CD4-positive, alpha-beta T cell treated with Interferon gamma for 1 hour (primary cell): Measurements from ENCODE around the gene PHF21A.
A peak's percentile ranks its signal among the peaks of the same experiment; 100 is the strongest.
"Not testable (repeated sequence)": the region's sequence is repeated elsewhere in the genome, so short reads cannot be mapped to it uniquely, and the experiment has no call there.

Experiments
- DNase-seq: peaks from one replicate; pipeline ENCODE4 v3.0.0-alpha.2; 2020

The PHF21A gene

DNA sequence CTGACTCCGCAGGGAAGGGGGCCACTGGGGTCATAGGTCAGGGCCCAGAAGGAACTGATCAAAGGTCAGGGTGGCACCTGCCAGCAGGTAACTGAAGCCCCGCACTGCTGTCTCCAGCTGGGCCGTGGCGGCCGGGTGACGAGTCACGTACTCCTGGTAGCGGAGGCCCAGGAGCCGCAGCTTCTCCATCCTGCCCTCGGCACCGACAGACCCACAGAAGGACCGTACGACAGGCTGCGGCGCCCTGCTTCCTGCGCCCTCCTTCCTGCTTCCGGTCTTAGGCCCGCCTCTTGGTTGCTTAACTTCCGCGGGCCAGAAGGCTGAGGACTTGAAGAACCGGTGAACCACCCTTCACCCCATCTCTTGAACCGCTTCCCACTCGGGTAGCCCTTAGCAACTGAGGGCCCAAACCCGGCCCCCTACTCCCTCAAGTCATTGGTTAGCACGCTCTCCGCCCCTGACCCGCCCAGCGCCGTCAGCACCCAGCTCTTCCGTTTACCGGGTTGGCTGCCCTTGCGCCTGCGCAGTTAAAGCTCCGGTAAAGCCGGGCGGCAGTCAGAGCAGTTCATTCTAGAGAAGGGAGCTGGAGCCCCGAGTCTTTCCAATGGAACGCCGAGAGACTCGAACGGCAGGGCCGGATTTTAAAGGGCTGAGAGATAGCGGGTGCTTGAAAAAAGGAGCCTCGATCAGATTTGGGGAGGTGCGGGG, 203.5 kb downstream of the PHF21A start, which contains the start of gene PEX16:
Gene PEX16, minus strand, starts transcription at position 255 of the 708 bp plus-strand sequence. Its CDS starts 66 bp downstream, at position 189.
- DNase-seq, result peak; percentile 99

DNA sequence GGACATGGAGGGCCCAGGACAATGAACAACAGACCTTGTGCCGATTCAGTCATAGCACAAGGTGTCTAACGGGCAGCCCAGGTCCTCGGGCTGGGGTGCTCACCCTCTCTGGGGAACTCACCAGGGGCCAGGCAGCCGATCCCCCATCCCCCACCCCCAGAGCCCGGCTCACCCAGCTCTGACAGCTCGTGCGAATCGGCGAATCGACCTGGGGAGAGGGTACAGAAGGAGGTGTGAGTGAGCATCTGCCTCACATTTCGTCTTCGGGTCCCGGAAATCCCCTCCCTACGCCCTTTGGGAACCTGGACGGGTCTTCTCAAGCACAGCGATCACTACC, 204.0 kb downstream of the PHF21A start:
- peak; percentile 31 for DNase-seq

GRCh38 chr11:45915446-45915845, 205.8 kb downstream of the PHF21A start:
- no peak for DNase-seq

GRCh38 chr11:45913942-45914635, 207.2 kb downstream of the PHF21A start:
- DNase-seq, result no peak

DNA sequence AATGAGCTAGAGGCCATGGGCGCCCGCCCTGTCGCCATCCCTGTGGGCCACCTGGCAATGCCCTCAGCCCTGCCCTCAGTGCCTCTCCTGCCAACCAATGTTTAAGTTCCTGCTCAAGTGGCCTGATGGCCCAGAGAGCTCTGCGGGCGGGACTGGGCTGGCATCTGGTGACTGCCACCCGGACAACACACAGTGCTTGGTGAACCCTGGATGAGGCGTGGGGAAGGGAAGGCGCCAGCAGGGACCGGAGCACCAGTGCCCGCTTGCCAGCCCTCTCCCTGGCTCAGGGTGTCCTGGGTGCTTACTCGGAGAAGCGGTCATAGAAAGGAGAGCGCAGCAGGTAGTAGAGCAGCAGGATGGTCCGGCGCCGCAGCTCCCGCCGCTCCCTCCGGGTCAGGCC, 207.7 kb downstream of the PHF21A start:
- DNase-seq, result no peak

DNA sequence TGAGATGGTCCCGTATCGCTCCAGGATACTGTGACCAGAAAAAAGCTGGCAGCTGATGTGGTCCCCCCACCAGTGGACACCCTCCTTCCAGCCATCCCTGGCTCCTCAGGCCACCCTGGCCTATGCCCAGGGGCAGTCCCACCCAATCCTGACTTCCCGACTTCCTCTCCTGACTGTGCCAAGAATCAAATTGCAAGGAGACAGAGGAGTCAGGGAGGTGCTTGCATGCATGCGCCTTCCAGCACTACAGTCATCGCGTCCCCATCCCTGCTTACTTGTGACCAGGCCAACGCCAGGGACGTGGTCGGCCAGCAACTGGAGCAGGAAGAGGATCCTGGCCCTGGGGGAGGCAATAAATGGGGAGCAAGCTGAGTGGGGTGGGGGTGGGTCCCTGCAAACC, 210.6 kb downstream of the PHF21A start:
- DNase-seq, result no peak

DNA sequence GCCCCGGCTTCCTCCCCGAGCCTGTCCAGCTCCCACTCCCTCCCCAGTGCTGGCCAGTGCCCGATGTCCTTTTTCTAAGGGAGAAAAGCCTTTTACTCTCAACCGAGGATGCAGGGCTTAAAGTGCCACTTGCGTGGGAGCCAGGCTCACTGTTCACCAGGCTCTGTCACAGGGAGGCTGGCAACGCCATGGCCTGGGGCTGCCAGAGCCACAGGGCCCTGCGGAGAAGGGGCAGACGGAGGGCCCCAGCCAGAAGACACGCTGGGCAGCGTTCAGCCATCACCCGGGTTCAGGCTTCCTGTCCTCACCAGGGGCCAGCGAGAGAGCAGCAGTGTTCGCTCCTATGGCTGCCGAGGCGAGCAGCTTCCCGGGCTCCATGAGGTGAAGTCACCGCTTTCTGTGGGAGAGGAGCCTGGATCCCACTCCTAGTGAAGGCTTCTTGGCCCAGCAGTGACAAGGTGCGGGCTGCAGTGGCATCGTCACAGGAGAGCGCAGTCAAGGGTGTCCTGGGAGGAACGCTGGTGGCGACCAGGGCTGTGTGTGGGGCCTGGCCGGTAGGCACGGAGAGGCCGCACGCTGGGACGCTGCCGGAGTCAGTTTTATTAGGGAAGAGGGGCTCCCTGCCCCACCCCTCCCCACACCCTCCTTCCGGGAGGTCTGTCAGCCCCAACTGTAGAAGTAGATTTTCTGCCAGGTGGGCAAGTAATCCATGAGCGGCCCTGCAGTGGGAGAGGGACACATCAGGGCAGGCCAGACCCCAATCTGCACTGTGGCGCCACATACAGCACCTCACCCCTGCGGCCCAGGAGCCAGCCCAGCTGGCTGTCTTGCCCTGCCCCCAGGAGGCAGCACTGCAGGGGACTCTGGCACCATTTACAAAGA, 211.4 kb downstream of the PHF21A start:
- no peak for DNase-seq

DNA sequence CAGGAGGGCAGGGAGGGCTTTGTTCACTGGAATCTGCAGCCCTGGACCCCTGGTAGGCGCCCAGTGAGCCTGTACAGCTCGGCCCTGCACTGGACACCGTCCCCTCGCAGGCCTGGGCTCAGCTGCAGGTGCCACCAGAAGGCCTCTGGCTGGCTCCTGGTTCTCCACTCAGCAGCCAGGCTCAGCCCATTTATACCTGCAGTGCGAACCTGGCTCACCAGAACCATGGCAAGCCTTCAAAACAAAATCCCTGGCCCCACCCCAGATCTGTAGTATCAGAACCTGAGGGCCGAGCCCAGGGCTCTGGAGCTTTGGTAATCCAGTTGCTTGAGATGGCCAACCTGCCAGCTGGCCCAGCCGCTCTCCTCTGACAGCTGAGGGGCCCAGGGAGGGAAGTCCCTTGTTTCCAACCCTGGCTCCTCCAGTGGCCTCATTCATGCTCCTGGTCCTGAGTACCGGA, 213.3 kb downstream of the PHF21A start:
- DNase-seq, result no peak

- DNase-seq, result no peak
Measured at GRCh38 chr11:45906965-45907611, 214.2 kb downstream of the PHF21A start, which contains the start of gene FREY1. Gene FREY1, minus strand, starts transcription at chr11:45907271. Its CDS starts 26 bp downstream, at chr11:45907245.

GRCh38 chr11:45906096-45906682, 215.1 kb downstream of the PHF21A start:
- DNase-seq, result peak; percentile 32

- DNase-seq, result not testable (repeated sequence)
Measured at GRCh38 chr11:45905576-45905975, 215.7 kb downstream of the PHF21A start.

DNA sequence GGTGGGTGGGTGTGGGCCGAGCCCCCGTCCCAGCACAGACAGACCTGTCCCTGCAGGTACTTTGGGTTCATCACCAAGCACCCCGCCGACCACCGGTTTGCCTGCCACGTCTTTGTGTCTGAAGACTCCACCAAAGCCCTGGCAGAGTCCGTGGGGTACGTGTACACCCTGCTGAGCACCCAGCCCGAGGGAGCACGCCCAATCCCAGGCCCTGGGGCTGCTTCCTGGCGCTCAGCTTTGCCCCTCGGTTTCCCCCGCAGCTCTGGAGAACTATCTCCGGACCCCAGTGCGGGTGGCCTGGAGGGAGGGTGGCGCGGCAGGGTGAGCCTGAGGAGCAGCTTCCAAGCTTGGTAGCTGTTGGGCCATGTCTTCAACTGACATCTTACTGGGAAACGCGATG, 216.2 kb downstream of the PHF21A start:
- no peak for DNase-seq

GRCh38 chr11:45904309-45904915, 216.8 kb downstream of the PHF21A start:
- no peak for DNase-seq

DNA sequence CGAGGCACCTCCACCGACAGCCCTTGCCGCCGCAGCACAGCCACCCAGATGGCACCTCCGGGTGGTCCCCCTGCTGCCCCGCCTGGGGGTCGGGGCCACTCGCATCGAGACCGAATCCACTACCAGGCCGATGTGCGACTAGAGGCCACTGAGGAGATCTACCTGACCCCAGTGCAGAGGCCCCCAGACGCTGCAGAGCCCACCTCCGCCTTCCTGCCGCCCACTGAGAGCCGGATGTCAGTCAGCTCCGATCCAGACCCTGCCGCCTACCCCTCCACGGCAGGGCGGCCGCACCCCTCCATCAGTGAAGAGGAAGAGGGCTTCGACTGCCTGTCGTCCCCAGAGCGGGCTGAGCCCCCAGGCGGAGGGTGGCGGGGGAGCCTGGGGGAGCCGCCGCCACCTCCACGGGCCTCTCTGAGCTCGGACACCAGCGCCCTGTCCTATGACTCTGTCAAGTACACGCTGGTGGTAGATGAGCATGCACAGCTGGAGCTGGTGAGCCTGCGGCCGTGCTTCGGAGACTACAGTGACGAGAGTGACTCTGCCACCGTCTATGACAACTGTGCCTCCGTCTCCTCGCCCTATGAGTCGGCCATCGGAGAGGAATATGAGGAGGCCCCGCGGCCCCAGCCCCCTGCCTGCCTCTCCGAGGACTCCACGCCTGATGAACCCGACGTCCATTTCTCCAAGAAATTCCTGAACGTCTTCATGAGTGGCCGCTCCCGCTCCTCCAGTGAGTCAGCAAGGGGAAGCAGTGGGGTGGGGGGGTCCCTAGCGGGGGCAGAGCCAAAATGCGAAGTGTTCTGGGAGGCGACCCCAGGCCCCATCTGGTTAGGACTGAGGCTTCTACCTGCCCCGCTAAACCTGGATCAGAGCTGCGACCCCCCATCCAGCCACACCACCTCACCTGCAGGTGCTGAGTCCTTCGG, 218.5 kb downstream of the PHF21A start:
- DNase-seq, result no peak

GRCh38 chr11:45901626-45902025, 219.6 kb downstream of the PHF21A start:
- no peak for DNase-seq

- no peak for DNase-seq
Measured at GRCh38 chr11:45900916-45901617, 220.2 kb downstream of the PHF21A start.

DNA sequence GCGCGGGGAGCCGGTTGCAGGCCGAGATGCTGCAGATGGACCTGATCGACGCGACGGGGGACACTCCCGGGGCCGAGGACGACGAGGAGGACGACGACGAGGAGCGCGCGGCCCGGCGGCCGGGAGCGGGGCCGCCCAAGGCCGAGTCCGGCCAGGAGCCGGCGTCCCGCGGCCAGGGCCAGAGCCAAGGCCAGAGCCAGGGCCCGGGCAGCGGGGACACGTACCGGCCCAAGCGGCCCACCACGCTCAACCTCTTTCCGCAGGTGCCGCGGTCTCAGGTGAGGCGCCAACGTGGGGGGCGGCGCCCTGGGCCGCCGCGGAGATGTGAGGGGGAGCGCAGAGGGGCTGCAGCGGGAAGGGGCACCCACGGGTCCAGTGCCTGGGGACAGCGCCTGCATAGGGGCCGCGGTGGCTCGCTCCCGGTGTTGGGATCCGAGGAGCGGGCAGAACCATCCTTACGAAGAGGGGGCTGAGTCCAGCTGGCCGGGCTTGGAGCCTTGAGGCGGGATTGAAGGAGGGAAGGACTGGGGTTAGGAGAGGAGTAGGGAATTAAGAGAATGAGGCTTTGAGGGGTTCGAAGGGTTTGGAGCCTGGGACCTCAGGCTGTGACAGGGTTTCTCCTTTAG, 221.0 kb downstream of the PHF21A start:
- not testable (repeated sequence) for DNase-seq

- DNase-seq, result peak; percentile 83
Measured at GRCh38 chr11:45899448-45900174, 221.6 kb downstream of the PHF21A start.

GRCh38 chr11:45899086-45899447, 222.2 kb downstream of the PHF21A start:
- DNase-seq, result no peak
